OCI-LY7 (cell line): ENCODE results near the gene UEVLD.

ENCODE experiments used
- EZH2phosphoT487 ChIP-seq: fragments of 200-600 bp; sonication (generic); IDR thresholded peaks from 2 replicates; pipeline ENCODE4 v1.6.1; 2018; ENCODE audit warnings: low read depth, borderline replicate concordance, mild to moderate bottlenecking, mixed run types, antibody characterized with exemption, low read length, moderate library complexity, mixed read lengths
- TF ChIP-seq, protein P1 (sequence below): fragments of 200-600 bp; sonication (generic); conservative IDR thresholded peaks from 2 replicates; pipeline ENCODE4 v1.5.1; 2014; ENCODE audit warnings: mild to moderate bottlenecking, antibody characterized with exemption, low read length, moderate library complexity, mixed read lengths

DNA sequence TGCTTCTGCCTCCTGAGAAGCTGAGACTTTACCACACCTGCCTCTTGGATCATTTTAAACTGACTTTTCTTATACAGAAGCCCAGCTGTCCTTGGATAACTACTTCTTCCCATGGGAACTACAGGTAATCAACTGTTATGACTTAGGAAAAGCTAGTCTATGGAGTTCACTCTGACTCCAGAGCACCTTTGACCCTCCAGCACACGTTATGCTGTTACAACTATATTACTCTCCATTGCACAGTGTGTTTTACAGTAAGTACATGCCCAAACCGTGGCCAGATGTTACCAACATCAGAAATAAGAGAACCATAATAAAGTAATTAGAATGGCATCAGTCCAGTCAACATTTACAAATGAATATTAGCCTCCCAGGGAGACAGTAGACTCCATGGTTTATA lies 40.5 kb downstream of the UEVLD start:
- TF ChIP-seq, protein P1, sequence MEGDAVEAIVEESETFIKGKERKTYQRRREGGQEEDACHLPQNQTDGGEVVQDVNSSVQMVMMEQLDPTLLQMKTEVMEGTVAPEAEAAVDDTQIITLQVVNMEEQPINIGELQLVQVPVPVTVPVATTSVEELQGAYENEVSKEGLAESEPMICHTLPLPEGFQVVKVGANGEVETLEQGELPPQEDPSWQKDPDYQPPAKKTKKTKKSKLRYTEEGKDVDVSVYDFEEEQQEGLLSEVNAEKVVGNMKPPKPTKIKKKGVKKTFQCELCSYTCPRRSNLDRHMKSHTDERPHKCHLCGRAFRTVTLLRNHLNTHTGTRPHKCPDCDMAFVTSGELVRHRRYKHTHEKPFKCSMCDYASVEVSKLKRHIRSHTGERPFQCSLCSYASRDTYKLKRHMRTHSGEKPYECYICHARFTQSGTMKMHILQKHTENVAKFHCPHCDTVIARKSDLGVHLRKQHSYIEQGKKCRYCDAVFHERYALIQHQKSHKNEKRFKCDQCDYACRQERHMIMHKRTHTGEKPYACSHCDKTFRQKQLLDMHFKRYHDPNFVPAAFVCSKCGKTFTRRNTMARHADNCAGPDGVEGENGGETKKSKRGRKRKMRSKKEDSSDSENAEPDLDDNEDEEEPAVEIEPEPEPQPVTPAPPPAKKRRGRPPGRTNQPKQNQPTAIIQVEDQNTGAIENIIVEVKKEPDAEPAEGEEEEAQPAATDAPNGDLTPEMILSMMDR: no peak
- no peak for TF ChIP-seq EZH2phosphoT487
